OCI-M1 (cell line): Measurements from ENCODE around the gene PTPRZ1.

Experiments
- DNase-seq: peaks from one replicate; lab custom pipeline; 2025; lab: John Stamatoyannopoulos, UW

Gene PTPRZ1

GRCh38 chr7:121954803-121955202, 81.8 kb downstream of the PTPRZ1 start:
- no peak for DNase-seq

DNA sequence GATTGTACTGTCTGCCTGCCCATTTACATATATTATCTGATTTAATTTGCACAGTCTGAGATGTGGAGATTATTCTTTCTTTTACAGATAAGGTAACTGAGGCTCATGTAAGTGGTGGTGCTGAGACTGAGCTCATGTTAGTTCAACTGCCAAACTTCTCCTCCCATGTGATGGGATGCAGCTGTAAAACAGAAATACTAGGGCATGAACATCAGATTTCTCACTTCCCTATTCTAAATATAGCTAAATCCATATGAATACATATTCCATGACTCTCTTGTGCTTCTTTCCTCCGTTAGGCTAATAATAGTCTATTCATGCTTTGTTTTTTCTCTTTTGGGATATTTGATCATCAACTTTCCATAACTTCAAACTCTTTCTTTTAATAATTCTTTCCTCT, 84.7 kb downstream of the PTPRZ1 start:
- DNase-seq = no peak

- DNase-seq = no peak
Measured at GRCh38 chr7:121960678-121961077, 87.7 kb downstream of the PTPRZ1 start.

- DNase-seq = peak; percentile 1
Measured at GRCh38 chr7:121961089-121961867, 88.3 kb downstream of the PTPRZ1 start.

DNA sequence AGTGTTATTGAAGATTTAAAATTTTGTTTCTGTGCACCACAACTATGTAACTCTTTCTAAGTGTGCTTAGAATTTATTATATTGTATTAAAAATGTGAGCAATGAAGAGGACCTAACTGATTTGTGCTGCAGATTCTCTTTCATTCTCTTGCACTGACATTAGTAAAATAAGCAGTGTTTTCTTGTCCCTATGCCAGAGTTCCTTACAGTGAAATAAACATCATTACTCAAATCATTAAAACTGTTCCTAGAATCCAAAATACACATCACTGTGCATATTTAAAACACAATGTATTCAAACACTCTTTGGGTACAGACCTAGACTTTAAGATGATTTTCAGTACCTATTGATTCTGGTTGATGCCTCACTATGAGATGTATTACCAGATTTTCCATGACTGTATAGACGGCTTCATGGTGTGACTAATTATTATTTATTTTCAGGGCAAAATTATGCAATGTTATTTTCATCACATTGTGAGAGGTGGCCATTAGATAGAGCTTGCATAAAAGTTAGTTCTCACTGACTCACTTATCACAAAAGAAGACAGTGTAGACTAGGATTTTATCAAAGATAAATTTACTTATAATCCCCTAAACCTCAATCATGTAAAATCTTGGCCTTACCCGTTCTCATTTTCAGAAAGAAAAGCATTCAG, 93.4 kb downstream of the PTPRZ1 start:
- no peak for DNase-seq

- DNase-seq = no peak
Measured at GRCh38 chr7:121966935-121967332, 94.0 kb downstream of the PTPRZ1 start.

GRCh38 chr7:121985476-121986030, 112.6 kb downstream of the PTPRZ1 start:
- no peak for DNase-seq

- no peak for DNase-seq
Measured at GRCh38 chr7:121992068-121992467, 119.1 kb downstream of the PTPRZ1 start.

DNA sequence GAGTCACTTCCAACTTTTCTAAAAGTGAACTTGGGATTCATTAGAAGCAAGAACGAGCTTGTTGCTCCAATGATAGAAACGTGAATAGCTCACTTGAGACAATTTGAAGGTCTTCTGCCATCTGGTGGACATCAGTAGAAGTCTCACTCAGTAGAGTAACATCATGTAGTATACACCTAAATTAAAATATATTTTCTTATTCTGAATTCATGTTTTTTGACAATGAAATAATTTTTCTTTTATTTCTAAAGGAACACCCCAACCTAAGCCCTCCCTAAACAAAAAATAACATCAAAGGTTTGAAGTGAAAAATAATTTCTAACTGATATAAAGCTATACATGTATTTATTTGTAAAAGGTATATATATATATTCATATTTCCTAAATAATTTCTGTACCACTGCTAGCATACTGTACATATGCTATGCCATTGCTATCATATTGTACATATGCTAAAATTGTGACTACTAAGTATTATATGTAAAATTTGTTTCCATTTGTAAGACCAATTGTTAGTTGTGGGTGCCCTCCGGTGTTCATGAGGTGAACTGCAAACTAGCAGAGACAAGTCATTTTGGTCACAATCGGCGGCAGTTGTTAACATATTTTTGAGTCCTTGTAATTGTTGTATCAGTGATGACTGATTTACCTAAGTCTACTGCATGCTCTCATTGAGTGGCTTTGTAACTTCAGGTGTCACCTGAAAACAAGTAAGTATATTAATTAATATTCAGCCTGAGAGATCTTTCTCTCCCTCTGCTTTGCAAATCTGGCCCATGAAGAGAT, 121.9 kb downstream of the PTPRZ1 start:
- DNase-seq = peak; percentile 66

DNA sequence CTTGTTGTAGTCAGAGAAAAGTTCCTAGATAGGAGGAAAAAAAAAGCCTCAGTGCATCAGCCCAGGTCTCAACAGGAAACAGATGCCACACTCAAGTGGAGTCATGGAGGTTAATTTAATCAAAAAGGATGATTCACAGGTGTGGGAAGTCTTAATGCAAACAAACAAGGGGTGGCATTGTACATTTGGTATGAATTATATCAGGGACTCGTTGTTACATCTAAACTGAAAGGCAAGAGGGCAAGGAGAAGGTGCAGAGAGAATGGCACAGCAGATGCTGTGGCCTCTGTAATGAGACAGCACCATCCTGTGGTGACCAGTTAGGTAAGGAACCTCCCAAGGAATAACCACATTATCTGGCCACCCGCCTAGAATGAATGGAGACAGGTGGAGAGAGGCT, 133.7 kb downstream of the PTPRZ1 start:
- DNase-seq = no peak

- DNase-seq = no peak
Measured at GRCh38 chr7:122010116-122010515, 137.2 kb downstream of the PTPRZ1 start.

DNA sequence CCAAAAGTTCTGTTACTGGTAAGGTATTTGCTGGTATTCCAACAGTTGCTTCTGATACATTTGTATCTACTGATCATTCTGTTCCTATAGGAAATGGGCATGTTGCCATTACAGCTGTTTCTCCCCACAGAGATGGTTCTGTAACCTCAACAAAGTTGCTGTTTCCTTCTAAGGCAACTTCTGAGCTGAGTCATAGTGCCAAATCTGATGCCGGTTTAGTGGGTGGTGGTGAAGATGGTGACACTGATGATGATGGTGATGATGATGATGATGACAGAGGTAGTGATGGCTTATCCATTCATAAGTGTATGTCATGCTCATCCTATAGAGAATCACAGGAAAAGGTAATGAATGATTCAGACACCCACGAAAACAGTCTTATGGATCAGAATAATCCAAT, 140.1 kb downstream of the PTPRZ1 start:
- no peak for DNase-seq

GRCh38 chr7:122013630-122014029, 140.7 kb downstream of the PTPRZ1 start:
- no peak for DNase-seq

DNA sequence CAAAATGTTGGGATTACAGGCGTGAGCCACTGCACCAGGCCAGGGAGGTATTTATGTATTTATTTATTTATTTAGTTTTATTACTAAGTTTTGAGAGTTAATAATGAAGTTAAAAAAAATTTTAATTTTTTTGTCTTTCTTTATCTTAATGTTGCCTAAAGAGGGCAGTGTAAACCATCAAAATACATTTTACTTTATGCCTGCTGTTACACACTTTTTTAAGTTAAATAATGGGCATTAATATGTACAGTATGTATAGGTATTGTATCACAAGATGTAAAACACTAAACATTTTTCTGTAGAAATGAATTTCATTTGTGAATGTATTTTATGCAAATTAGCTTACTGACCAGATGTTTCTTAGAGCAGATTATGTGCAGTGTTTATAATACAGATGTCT, 141.7 kb downstream of the PTPRZ1 start:
- no peak for DNase-seq

GRCh38 chr7:122018032-122018431, 145.1 kb downstream of the PTPRZ1 start:
- DNase-seq = no peak

DNA sequence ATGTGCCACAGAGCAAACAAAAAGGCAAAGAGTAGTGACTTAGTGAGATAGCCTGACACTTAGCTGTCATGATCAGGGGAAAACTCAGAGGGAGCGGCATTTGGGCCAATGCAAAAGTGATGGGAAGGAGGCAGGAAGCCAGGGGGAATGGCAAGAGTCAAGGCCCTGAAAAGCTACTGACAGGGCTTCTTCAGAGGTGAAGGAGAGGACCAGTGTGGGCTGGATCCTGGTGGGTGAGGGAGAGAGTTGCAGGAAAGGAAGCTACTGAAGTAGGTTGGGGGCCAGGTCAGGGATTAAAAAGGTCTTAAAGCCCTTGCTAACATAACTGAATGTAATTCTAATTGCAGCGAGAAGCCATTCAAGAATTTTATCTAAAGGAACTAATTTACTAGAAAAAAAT, 154.1 kb downstream of the PTPRZ1 start:
- no peak for DNase-seq

- DNase-seq = no peak
Measured at GRCh38 chr7:122033641-122034040, 160.7 kb downstream of the PTPRZ1 start.

- no peak for DNase-seq
Measured at GRCh38 chr7:122035876-122036275, 162.9 kb downstream of the PTPRZ1 start.

- no peak for DNase-seq
Measured at GRCh38 chr7:122038134-122038533, 165.2 kb downstream of the PTPRZ1 start.

- DNase-seq = no peak
Measured at GRCh38 chr7:122038904-122039303, 165.9 kb downstream of the PTPRZ1 start.

GRCh38 chr7:122040147-122040546, 167.2 kb downstream of the PTPRZ1 start:
- DNase-seq = no peak

DNA sequence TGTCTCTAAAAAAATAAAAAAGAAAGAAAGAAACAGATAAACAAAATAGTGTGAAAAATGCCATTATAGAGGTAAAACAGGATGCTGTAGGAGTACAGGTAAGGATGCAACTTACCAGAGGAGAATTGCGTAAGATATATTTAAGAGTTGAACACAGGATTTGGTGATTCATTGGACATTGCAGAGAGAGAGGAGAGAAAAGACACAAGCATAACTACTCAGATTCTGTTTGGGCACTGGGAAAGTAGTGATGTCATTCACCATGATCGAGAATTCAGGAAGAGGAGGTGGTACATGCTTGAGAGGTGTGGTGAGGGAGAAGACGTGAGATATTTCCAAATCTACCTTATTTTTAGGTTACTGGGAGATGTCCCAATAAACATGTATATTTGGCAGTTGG, 173.4 kb downstream of the PTPRZ1 start:
- no peak for DNase-seq

GRCh38 chr7:122054393-122054792, 181.4 kb downstream of the PTPRZ1 start:
- DNase-seq = no peak
